BJ (cell line): ENCODE data around the gene GJA4. TPM values are rescaled to one million over a fixed set of nuclear protein-coding genes. Genes with fewer than 3 reads are reported as not detected.

Experiments used
- CTCF ChIA-PET: fragments of 350-600 bp; formaldehyde crosslinking; extraction: SDS; loops from one replicate; lab custom pipeline; 2021; ENCODE audit warnings: antibody characterized with exemption, inconsistent platforms; lab: Yijun Ruan, JAX
- POLR2A ChIA-PET: fragments of 300-600 bp; sonication (Branson Sonifier 250); formaldehyde crosslinking; extraction: SDS; loops from one replicate; lab custom pipeline; 2021; ENCODE audit warnings: antibody characterized with exemption; lab: Charles Lee
- DNase-seq: peaks from one replicate; pipeline ENCODE4 v3.0.0-alpha.2; 2011; ENCODE audit warnings: low read depth
- H3K27me3 ChIP-seq: 2 replicates; pipeline ENCODE4 v1.6.0; 2011; ENCODE audit warnings: low read length; ENCODE audit not compliant: control insufficient read depth, insufficient read depth
- H3K36me3 ChIP-seq: 2 replicates; pipeline ENCODE4 v1.5.1; 2011; ENCODE audit warnings: low read length; ENCODE audit not compliant: control insufficient read depth, insufficient read depth
- H3K4me3 ChIP-seq: 2 replicates; pipeline ENCODE4 v1.5.1; 2011; ENCODE audit warnings: low read depth, mild to moderate bottlenecking, control low read depth, low read length
- polyA minus RNA-seq: library from RNA; depleted of rRNA, polyadenylated mRNA; stranded (reverse); fragments of >200 nt; gene quantifications from 2 replicates; pipeline ENCODE4 v1.2.3, GENCODE V29; 2011; rRNA and poly(A)+ RNA removed
- polyA plus RNA-seq: library from polyadenylated mRNA; depleted of rRNA; stranded (reverse); fragments of >200 nt; gene quantifications from 2 replicates; pipeline ENCODE4 v1.2.3, GENCODE V29; 2011; rRNA removed
- TF ChIP-seq, protein P1 (sequence below): IDR thresholded peaks from 2 replicates; pipeline ENCODE4 v1.5.1; 2011; ENCODE audit warnings: low read depth, mild to moderate bottlenecking, control low read depth, inconsistent platforms, low read length, moderate library complexity; ENCODE audit not compliant: insufficient read depth

Gene GJA4
- polyA plus RNA-seq: not detected in 2 replicates
- polyA minus RNA-seq: not detected in 2 replicates

GRCh38 chr1:34792868-34793727 is at the start of gene GJA4:
GJA4 (plus strand) TSS chr1:34792999; CDS start chr1:34794214, 1,215 bp downstream.
- Histone ChIP-seq H3K36me3 (no peaks in the 10 kb centered on the region), H3K27me3 (peaks cover 15% of the 10 kb centered on the region), H3K4me3 (no peak within 1 kb of the TSS)
- POLR2A ChIA-PET: no interaction called here
- TF ChIP-seq, protein P1, sequence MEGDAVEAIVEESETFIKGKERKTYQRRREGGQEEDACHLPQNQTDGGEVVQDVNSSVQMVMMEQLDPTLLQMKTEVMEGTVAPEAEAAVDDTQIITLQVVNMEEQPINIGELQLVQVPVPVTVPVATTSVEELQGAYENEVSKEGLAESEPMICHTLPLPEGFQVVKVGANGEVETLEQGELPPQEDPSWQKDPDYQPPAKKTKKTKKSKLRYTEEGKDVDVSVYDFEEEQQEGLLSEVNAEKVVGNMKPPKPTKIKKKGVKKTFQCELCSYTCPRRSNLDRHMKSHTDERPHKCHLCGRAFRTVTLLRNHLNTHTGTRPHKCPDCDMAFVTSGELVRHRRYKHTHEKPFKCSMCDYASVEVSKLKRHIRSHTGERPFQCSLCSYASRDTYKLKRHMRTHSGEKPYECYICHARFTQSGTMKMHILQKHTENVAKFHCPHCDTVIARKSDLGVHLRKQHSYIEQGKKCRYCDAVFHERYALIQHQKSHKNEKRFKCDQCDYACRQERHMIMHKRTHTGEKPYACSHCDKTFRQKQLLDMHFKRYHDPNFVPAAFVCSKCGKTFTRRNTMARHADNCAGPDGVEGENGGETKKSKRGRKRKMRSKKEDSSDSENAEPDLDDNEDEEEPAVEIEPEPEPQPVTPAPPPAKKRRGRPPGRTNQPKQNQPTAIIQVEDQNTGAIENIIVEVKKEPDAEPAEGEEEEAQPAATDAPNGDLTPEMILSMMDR: no peak
- CTCF ChIA-PET: interaction anchor here (0.6 kb wide), 1 partner anchor 334 kb away, joined by 3 read pairs; no protein-coding TSS in a partner anchor
- no peak for DNase-seq

- TF ChIP-seq, protein P1: no peak
- ChIA-PET CTCF (interaction anchor here (0.5 to 4.0 kb wide), 11 partner anchors 8 to 1111 kb away, joined by 3 to 24 read pairs (median 8); partner anchors contain the start of gene GJB4), POLR2A (no interaction called here)
- DNase-seq: no peak
- H3K27me3 ChIP-seq: peaks cover 3% of the 10 kb centered on the region
- H3K36me3 ChIP-seq: no peaks in the 10 kb centered on the region
- H3K4me3 ChIP-seq: no peak overlapping the region
These were observed 49.0 kb upstream of the GJA4 start for GRCh38 chr1:34743775-34744174.

- ChIA-PET POLR2A (no interaction called here), CTCF (interaction anchor here (1.0 to 4.0 kb wide), 4 partner anchors 11 to 1104 kb away, joined by 4 to 24 read pairs (median 12); partner anchors contain the start of gene GJB4)
- TF ChIP-seq, protein P1: no peak
- Histone ChIP-seq H3K4me3 (no peak overlapping the region), H3K27me3 (peaks cover 3% of the 10 kb centered on the region), H3K36me3 (no peaks in the 10 kb centered on the region)
- DNase-seq: no peak
These were observed 47.9 kb upstream of the GJA4 start for GRCh38 chr1:34744851-34745250.

DNA sequence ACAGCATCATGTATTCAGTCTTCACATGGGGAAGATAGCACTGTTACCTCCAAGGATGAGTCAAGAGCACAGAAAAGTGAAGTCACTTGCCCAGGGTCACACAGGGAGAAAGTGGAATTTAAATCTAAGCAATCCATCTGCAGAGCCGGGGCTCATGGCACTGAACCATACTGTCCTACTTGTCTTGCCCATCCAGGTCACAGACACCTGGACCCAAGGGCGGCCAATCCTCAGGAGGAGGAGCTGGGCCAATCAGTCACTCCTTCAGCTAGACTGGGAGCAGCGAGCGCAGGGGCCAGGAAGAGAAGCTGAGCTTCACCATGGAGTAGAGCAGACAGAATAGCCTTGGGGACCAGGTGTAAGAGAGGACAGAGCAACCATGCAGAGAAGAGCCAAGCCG is 47.1 kb upstream of the GJA4 start:
- no peak for DNase-seq
- POLR2A ChIA-PET: no interaction called here

More for the DNA sequence above, 47.1 kb upstream of the GJA4 start:
- CTCF ChIA-PET: interaction anchor here (0.7 to 3.7 kb wide), 2 partner anchors 12 to 57 kb away, joined by 3 to 24 read pairs; no protein-coding TSS in a partner anchor
- H3K4me3 ChIP-seq: no peak overlapping the region
- H3K27me3 ChIP-seq: peaks cover 3% of the 10 kb centered on the region
- TF ChIP-seq, protein P1: no peak
- no peaks in the 10 kb centered on the region for H3K36me3 ChIP-seq
